DMS79 (cell line): ENCODE measurements around the gene OTUD1.

Experiments used
- DNase-seq: peaks from one replicate; lab custom pipeline; 2025; lab: John Stamatoyannopoulos, UW

OTUD1 gene

DNA sequence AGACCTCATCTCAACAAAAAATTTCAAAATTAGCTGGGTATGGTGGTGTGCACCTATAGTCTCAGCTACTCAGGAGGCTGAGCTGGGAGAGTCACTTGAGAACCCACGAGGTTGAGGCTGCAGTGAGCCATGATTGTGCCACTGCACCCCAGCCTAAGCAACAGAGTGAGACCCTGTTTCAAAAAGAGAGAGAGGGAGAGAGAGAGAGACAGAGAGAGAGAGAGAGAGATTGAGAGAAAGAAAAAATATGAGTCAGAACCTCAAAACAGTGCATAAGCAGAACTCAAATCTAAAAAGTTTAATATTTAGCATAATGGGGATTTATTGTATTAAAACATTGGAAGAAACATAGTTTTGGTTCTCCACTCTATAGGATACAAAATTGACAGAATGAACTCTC, 17.5 kb upstream of the OTUD1 start:
- no peak for DNase-seq

- no peak for DNase-seq
Observed at GRCh38 chr10:23422003-23422411, 16.9 kb upstream of the OTUD1 start.

DNA sequence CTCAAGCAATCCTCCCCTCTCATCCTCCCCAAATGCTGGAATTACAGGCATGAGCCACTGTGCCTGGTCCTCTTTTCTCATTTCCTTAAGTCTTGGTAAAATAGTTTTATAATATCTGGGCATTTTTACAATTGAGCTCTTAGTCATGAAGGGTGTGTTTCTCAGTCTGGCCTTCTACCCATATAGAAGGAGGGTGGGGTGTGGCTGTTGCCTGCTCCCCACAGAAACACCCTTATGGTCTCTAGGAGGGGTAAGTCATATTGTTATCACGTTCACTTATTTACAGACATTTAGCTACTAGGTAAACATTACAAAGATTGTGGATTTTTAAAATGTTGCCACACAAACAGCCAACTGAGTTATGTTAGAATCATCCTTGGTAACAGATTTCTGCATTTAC, 6.7 kb upstream of the OTUD1 start:
- no peak for DNase-seq

DNA sequence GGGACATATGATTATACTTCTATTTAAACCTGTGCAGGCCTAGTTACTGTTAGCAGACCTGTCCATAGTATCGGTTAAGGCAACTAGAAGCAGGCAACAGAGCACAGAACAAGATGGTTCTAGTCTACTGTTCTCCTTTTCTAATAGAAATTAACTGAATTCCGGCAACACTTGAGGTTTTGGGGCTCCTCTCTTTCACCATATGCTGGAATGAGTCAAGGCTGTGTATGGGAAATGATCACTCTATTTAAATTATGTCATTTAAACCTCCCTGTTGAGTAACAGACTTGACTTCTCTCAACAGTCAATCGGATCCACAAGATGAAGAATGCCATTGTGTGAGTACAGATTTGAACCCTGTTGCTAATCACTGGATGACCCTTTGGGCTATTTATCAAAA, 6.2 kb upstream of the OTUD1 start:
- no peak for DNase-seq

- no peak for DNase-seq
Observed at GRCh38 chr10:23433701-23434100, 5.2 kb upstream of the OTUD1 start.

DNA sequence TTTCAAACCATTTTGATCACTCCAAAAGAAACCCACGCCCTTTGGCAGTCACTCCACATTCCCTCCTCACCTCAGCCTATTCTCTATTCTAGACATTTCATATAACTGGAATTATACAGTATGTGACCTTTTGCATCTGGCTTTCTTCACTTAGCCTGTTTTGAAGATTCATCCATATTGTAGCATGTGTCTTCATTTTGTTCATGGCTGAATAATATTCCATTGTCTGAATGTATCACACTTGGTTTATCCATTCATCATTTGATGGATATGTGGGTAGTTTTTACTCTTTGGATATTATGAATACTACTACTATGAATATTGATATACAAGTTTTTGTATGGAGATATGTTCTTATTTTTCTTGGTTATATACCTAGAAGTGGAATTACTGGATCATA, 3.5 kb upstream of the OTUD1 start:
- DNase-seq: no peak

- no peak for DNase-seq
Observed at GRCh38 chr10:23436983-23437382, 1.9 kb upstream of the OTUD1 start.

DNA sequence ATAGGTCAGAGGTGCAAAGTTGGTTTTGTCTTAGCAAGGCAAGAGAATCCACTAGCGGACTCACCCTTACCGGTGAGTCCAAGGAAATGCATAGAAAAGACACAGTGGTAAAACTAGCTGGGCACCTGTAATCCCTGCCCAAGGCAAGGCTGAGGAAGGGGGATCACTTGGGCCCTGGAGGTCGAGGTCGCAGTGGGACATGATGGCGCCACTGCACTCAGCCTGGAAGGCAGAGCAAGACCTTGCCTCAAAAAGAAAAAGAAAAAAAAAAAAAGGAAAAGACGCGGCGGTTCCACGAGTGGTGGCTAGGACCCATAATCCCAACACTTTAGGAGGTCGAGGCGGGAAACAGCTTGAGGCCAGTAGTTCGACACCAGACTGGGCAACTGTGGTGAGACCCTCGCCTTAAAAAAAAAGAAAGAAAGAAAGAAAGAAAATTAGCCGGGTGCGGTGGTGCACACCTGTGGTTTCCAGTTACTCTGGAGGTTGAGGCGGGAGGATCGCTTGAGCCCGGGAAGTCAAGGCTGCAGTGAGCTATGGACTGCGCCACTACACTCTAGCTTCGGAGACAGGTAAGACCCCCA, 820 bp upstream of the OTUD1 start:
- no peak for DNase-seq

- no peak for DNase-seq
Observed at GRCh38 chr10:23439452-23439960, 631 bp downstream of the OTUD1 start.

- no peak for DNase-seq
Observed at GRCh38 chr10:23439961-23440889, 1.4 kb downstream of the OTUD1 start.

DNA sequence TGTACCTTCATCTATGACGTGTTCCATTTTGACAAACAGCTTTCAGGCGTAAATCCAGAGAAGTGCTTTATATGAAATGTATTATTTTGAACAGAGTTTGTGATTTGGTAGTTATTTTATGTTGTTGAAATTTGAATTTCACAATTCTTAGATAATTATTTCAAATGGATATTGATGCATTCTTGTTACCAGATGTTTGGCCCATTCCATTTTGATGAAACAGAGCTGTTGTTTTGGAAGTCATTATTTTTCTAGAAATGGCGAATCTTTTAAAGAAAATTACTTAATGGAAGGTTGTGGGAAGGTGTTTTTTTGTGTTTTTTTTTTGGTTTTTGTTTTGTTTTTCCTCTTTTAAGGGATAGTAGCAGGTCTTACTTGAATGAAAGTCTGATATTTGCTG, 2.4 kb downstream of the OTUD1 start:
- no peak for DNase-seq

- DNase-seq: no peak
Observed at GRCh38 chr10:23442936-23443335, 4.1 kb downstream of the OTUD1 start.

- DNase-seq: no peak
Observed at GRCh38 chr10:23445591-23445990, 6.7 kb downstream of the OTUD1 start.

DNA sequence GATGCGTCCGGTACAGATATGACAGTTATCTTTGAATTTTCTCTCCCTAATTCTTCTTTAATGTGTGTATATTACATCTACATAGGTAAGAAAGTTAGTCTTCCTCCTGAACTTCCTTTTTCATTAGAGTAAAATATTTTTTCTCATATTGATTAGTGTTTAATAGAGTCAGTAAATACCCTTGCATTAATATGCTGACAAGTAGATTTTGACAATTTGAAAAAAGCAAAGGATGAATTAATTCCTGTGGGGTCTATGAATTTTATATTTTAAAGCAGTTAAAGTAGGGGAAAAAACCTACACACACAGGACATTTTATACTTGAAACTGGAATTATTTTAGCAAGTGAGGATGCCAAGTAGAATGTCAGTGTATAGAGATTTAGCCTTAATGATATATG, 9.4 kb downstream of the OTUD1 start:
- DNase-seq: no peak

GRCh38 chr10:23448802-23449570, 10.1 kb downstream of the OTUD1 start:
- DNase-seq: no peak

GRCh38 chr10:23452033-23452655, 13.3 kb downstream of the OTUD1 start:
- DNase-seq: no peak

- no peak for DNase-seq
Observed at GRCh38 chr10:23453465-23453864, 14.6 kb downstream of the OTUD1 start.

DNA sequence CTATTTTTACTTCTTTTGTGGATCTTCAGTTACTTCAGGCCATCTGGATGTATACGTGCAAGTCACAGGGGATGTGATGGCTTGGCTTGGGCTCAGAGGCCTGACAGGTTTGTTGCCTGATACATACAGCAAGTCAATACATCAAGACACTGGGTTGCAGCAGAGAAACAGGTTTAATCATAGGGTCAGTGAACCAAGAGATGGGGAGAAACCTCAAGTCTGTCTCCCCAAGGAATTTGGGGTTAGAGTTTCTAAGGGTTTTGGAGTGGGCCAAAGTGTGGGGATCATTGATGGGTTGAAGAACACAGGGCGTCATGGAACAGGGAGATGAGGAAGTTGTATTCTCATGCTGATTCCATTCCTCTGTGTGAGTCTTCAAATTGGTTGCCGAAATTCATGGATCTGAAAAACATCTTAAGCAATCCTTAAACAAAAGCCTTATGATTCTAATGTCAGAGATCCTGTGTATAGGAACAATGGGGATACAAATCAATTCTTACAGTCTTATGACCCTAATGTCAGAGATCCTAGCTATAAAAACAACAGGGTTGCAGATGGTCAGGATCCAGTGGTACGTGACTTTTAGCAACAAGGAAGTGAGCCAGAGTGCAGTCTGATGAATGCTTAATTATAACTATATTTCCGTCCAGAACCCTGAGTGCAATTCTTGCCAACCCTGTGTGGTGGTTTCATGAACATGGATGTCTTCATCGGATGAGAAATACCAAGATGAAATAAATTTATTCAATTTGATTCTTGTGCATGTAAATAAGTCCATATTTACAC, 18.9 kb downstream of the OTUD1 start:
- DNase-seq: no peak

- no peak for DNase-seq
Observed at GRCh38 chr10:23459308-23459939, 20.5 kb downstream of the OTUD1 start.

DNA sequence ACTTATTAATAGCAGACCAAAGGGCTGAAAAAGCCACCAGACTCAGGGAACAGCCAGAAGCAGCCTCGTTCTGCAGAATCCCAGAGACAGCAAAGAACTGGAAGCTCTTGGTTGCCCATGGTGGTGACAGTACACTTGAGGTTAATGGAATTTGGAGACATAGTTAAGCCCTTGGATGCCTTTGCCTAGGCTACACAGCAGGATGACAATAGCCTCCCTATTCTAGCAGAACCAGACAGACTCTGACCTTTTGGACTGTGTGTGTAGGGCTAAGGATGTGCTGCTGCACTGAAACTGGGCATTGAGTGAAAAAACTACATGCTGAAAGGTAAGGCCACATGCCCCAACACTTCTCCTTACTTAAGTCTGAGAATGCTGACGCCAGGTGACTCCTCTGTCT, 22.7 kb downstream of the OTUD1 start:
- no peak for DNase-seq

- no peak for DNase-seq
Observed at GRCh38 chr10:23467012-23467411, 28.1 kb downstream of the OTUD1 start.
